GM12878 (cell line): ENCODE measurements around the gene COL25A1. TPM values are rescaled to one million over a fixed set of nuclear protein-coding genes. Genes with fewer than 3 reads are reported as not detected.

ENCODE experiments used
- ATAC-seq: fragments of 200-7000 bp; cut with Tn5 transposase; 3 replicates; pipeline ENCODE4 v1.9.1; 2020; ENCODE audit warnings: mild to moderate bottlenecking, moderate library complexity
- BruUV-seq: library from RNA; stranded (reverse); fragments of 400-500 nt; replicated peaks from 2 replicates; lab custom pipeline; 2021; lab: Mats Ljungman, UMichigan
- CTCF ChIA-PET: fragments of 300-600 bp; sonication (Branson Sonifier 250); formaldehyde crosslinking; extraction: SDS; loops from one replicate; lab custom pipeline; 2021; ENCODE audit warnings: inconsistent platforms; lab: Yijun Ruan, JAX
- POLR2A ChIA-PET: fragments of 350-600 bp; formaldehyde crosslinking; extraction: SDS; loops from one replicate; lab custom pipeline; 2021; ENCODE audit warnings: inconsistent platforms; lab: Charles Lee
- RAD21 ChIA-PET: fragments of 300-600 bp; sonication (Branson Sonifier 250); formaldehyde crosslinking; loops from one replicate; lab custom pipeline; 2023; ENCODE audit warnings: antibody characterized with exemption; ENCODE audit not compliant: unreplicated experiment; lab: Charles Lee
- SMC1A ChIA-PET: fragments of 300-600 bp; sonication (Branson Sonifier 250); formaldehyde crosslinking; loops from one replicate; lab custom pipeline; 2023; ENCODE audit not compliant: unreplicated experiment, uncharacterized antibody; lab: Charles Lee
- DNase-seq: peaks from one replicate; pipeline ENCODE4 v3.0.0-alpha.2; 2011; ENCODE audit warnings: low read depth, low spot score
- FAIRE-seq: peaks from 3 replicates; lab custom pipeline; 2011; peaks lifted over from hg19 to GRCh38; lab: Jason Lieb, UNC
- H2AFZ ChIP-seq: 2 replicates; pipeline ENCODE4 v1.6.0; 2011; ENCODE audit warnings: low read depth, low read length, control low read depth; ENCODE audit not compliant: control insufficient read depth
- H3K27ac ChIP-seq: 2 replicates; pipeline ENCODE4 v1.5.1; 2011; ENCODE audit warnings: control low read depth; ENCODE audit not compliant: control insufficient read depth, insufficient read depth
- H3K27me3 ChIP-seq, 2 experiments: replicated peaks in 1 of 2; 2 replicates each; pipeline versions ENCODE4 v1.6.0 to v1.6.1; 2011; ENCODE audit warnings: low read length in 1 of 2; ENCODE audit not compliant: control insufficient read depth in 2 of 2, insufficient read depth in 2 of 2
- H3K36me3 ChIP-seq, 2 experiments: 2 replicates each; pipeline ENCODE4 v1.5.1; 2011; ENCODE audit warnings: low read length in 1 of 2; ENCODE audit not compliant: control insufficient read depth in 2 of 2, insufficient read depth in 2 of 2
- H3K4me1 ChIP-seq: 2 replicates; pipeline ENCODE4 v1.6.1; 2011; ENCODE audit warnings: mild to moderate bottlenecking, low read length, moderate library complexity, mixed read lengths; ENCODE audit not compliant: control insufficient read depth, insufficient read depth
- H3K4me2 ChIP-seq: 2 replicates; pipeline ENCODE4 v1.6.0; 2011; ENCODE audit warnings: control low read depth; ENCODE audit not compliant: control insufficient read depth, insufficient read depth
- H3K4me3 ChIP-seq: fragments of 200-600 bp; sonication (generic); 2 replicates; pipeline ENCODE4 v1.5.1; 2016
- H3K79me2 ChIP-seq: 2 replicates; pipeline ENCODE4 v1.6.0; 2011; ENCODE audit warnings: low read length; ENCODE audit not compliant: control insufficient read depth, insufficient read depth
- H3K9ac ChIP-seq: 2 replicates; pipeline ENCODE4 v1.8.0; 2011; ENCODE audit warnings: low read length, control low read depth, mixed read lengths; ENCODE audit not compliant: control insufficient read depth, insufficient read depth
- H3K9me3 ChIP-seq: replicated peaks from 3 replicates; pipeline ENCODE4 v1.5.1; 2011; ENCODE audit warnings: mild to moderate bottlenecking, low read length; ENCODE audit not compliant: control insufficient read depth, insufficient read depth
- H4K20me1 ChIP-seq: 2 replicates; pipeline ENCODE4 v1.6.0; 2011; ENCODE audit not compliant: control insufficient read depth, insufficient read depth
- BCL11A ChIP-seq: IDR thresholded peaks from 2 replicates; pipeline ENCODE4 v1.6.1; 2011; ENCODE audit warnings: low read depth, low read length
- BMI1 ChIP-seq: fragments of 450-650 bp; IDR thresholded peaks from 2 replicates; pipeline ENCODE4 v1.6.1; 2016; ENCODE audit warnings: mild to moderate bottlenecking, moderate library complexity, borderline replicate concordance
- CBX3 ChIP-seq: fragments of 200-600 bp; sonication (generic); IDR thresholded peaks from 2 replicates; pipeline ENCODE4 v1.6.1; 2016; ENCODE audit warnings: low read depth, borderline replicate concordance
- EZH2 ChIP-seq: IDR thresholded peaks from 2 replicates; pipeline ENCODE4 v1.6.1; 2012; ENCODE audit warnings: low read depth, mild to moderate bottlenecking, control low read depth, inconsistent platforms, low read length, borderline replicate concordance; ENCODE audit not compliant: control insufficient read depth
- HSF1 ChIP-seq: fragments of 150-350 bp; IDR thresholded peaks from 2 replicates; pipeline ENCODE4 v1.6.1; 2014; ENCODE audit warnings: mild to moderate bottlenecking, low read depth, low read length
- JUND ChIP-seq: IDR thresholded peaks from 2 replicates; pipeline ENCODE4 v1.6.1; 2012; ENCODE audit warnings: low read depth, mild to moderate bottlenecking, low read length, improper control_type of control experiment, moderate library complexity
- KDM1A ChIP-seq: fragments of 200-600 bp; sonication (generic); IDR thresholded peaks from 2 replicates; pipeline ENCODE4 v1.6.1; 2016; ENCODE audit warnings: borderline replicate concordance
- NFIC ChIP-seq: IDR thresholded peaks from 2 replicates; pipeline ENCODE4 v1.6.1; 2012; ENCODE audit warnings: low read depth, mild to moderate bottlenecking, inconsistent platforms, low read length, moderate library complexity
- NFYB ChIP-seq: IDR thresholded peaks from 2 replicates; pipeline ENCODE4 v1.6.1; 2011; ENCODE audit warnings: low read depth, mild to moderate bottlenecking, low read length, improper control_type of control experiment, moderate library complexity; ENCODE audit not compliant: insufficient read depth
- SIX5 ChIP-seq: IDR thresholded peaks from 2 replicates; pipeline ENCODE4 v1.6.1; 2011; ENCODE audit warnings: mild to moderate bottlenecking, low read depth, low read length, moderate library complexity; ENCODE audit not compliant: severe bottlenecking
- SMARCA5 ChIP-seq: fragments of 450-650 bp; IDR thresholded peaks from 2 replicates; pipeline ENCODE4 v1.6.1; 2017; ENCODE audit warnings: mild to moderate bottlenecking
- SREBF2 ChIP-seq: IDR thresholded peaks from 2 replicates; pipeline ENCODE4 v1.6.1; 2012; ENCODE audit warnings: mild to moderate bottlenecking, low read length
- STAT1 ChIP-seq: fragments of 450-650 bp; conservative IDR thresholded peaks from 2 replicates; pipeline ENCODE4 v1.6.1; 2014; ENCODE audit warnings: antibody characterized with exemption, mild to moderate bottlenecking
- YY1 ChIP-seq: IDR thresholded peaks from 2 replicates; pipeline ENCODE4 v1.6.1; 2011; ENCODE audit warnings: low read depth, mild to moderate bottlenecking, low read length
- ZNF384 ChIP-seq: IDR thresholded peaks from 2 replicates; pipeline ENCODE4 v1.6.1; 2012; ENCODE audit warnings: low read depth, mild to moderate bottlenecking, low read length, improper control_type of control experiment, borderline replicate concordance
- WGBS: methylation state at CpG from one replicate; pipeline ENCODE4 v1.1.6; 2016; ENCODE audit warnings: low lambda C conversion rate; ENCODE audit not compliant: insufficient replicate concordance, insufficient coverage; ENCODE audit errors: missing lambda C conversion rate; 5-methylcytosine and 5-hydroxymethylcytosine counted together
- in situ Hi-C: fragments of 300-500 bp; cut with MboI; formaldehyde crosslinking; loops from 9 replicates; pipeline ENCODE4 v1.14.3; 2018; ENCODE audit warnings: mixed read lengths
- intact Hi-C: fragments of 100-400 bp; cut with micrococcal nuclease; formaldehyde crosslinking; loops from one replicate; pipeline ENCODE4 v1.14.2; 2022; ENCODE audit not compliant: unreplicated experiment
- polyA plus RNA-seq, 11 experiments: library from polyadenylated mRNA; depleted of rRNA in 4 of 11; unstranded in 6 of 11; stranded (reverse) in 5 of 11; fragments of >200 nt; fragmentation: Nextera tagmentation in 4 of 11; fragmentation: Illumina TruSeq in 1 of 11; extraction: Ambion mirVana in 4 of 11; extraction: Trizol in 1 of 11; gene quantifications; 1 replicate in 1 of 11; 2 replicates in 10 of 11; pipeline versions ENCODE4 v1.2.1 to v1.2.3, GENCODE V29; 2011 to 2016; ENCODE audit warnings: inconsistent platforms in 2 of 11, missing spikeins in 2 of 11, low read depth in 1 of 11
- total RNA-seq, 4 experiments: library from RNA; depleted of rRNA in 3 of 4; stranded (reverse); fragments of >200 nt in 3 of 4; fragmentation: Illumina TruSeq in 1 of 4; extraction: Trizol in 1 of 4; gene quantifications; 2 replicates each; pipeline versions ENCODE4 v1.2.1 to v1.2.3, GENCODE V29; 2013 to 2021
- TF ChIP-seq, protein P1 (sequence below): IDR thresholded peaks from 2 replicates; pipeline ENCODE4 v1.6.1; 2012; ENCODE audit warnings: low read depth, low read length, improper control_type of control experiment
- TF ChIP-seq, protein P2 (sequence below): IDR thresholded peaks from 2 replicates; pipeline ENCODE4 v1.6.1; 2011; ENCODE audit warnings: mild to moderate bottlenecking, low read depth, low read length, moderate library complexity; ENCODE audit not compliant: insufficient replicate concordance

Gene COL25A1
- total and polyA plus RNA-seq, 10 of the 15 experiments (the other 5 are each of a cell fraction or from before 2014, with no cell fraction given), result 0.01 to 0.26 (median 0.12) TPM; not detected in 6

DNA sequence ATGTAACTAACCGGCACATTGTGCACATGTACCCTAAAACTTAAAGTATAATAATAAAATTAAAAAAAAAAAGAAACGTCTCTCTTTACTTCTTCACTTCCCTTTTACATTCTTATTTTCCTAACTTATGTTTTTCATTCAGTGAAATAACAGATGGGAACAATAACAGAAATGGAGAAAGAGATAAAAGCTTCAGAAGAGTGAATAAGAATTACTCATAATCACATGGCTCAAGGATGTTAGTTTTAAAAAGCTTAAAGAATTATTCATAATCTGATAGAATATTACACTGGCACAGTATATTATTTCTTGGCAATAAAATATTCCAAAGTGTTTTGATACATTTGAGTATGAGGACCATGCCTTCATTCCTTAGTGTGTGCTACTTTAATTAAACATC is 175.6 kb downstream of the COL25A1 start:
- SMC1A ChIA-PET, result interaction anchor here (1.5 to 2.7 kb wide), 4 partner anchors 8 to 172 kb away, joined by 3 to 13 read pairs (median 4); no protein-coding TSS in a partner anchor
- no peak overlapping the region for H3K27ac ChIP-seq
- no peaks in the 10 kb centered on the region for H3K4me1 ChIP-seq
- in situ Hi-C loops, result no loop called here
- DNase-seq (no peak), ATAC-seq (no peak)
- 47% methylated on average over 2 of the region's 2 CpGs for WGBS
- no TSS peak for BruUV-seq
- H3K4me2 ChIP-seq, result no peak overlapping the region
- H3K4me3 ChIP-seq, result no peak overlapping the region
- TF ChIP-seq JUND, result no peak
- no peak for TF ChIP-seq HSF1
- TF ChIP-seq KDM1A, result no peak
- no peak for TF ChIP-seq ZNF384
- TF ChIP-seq, protein P1, sequence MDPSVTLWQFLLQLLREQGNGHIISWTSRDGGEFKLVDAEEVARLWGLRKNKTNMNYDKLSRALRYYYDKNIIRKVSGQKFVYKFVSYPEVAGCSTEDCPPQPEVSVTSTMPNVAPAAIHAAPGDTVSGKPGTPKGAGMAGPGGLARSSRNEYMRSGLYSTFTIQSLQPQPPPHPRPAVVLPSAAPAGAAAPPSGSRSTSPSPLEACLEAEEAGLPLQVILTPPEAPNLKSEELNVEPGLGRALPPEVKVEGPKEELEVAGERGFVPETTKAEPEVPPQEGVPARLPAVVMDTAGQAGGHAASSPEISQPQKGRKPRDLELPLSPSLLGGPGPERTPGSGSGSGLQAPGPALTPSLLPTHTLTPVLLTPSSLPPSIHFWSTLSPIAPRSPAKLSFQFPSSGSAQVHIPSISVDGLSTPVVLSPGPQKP, result no peak
- TF ChIP-seq BMI1, result no peak
- no peak for TF ChIP-seq STAT1
- TF ChIP-seq EZH2, result no peak
- no peak for TF ChIP-seq YY1
- no peak for TF ChIP-seq BCL11A
- TF ChIP-seq, protein P2, sequence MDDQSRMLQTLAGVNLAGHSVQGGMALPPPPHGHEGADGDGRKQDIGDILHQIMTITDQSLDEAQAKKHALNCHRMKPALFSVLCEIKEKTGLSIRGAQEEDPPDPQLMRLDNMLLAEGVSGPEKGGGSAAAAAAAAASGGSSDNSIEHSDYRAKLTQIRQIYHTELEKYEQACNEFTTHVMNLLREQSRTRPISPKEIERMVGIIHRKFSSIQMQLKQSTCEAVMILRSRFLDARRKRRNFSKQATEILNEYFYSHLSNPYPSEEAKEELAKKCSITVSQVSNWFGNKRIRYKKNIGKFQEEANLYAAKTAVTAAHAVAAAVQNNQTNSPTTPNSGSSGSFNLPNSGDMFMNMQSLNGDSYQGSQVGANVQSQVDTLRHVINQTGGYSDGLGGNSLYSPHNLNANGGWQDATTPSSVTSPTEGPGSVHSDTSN, result no peak
- TF ChIP-seq NFYB, result no peak
- TF ChIP-seq SIX5, result no peak
- no peak for TF ChIP-seq NFIC
- no peak for TF ChIP-seq CBX3
- TF ChIP-seq SREBF2, result no peak
- TF ChIP-seq SMARCA5, result no peak
- TF ChIP-seq, all 136 proteins: peak for 0
- ChIA-PET RAD21 (interaction anchor here (1.1 kb wide), 1 partner anchor 167 kb away, joined by 3 read pairs; no protein-coding TSS in a partner anchor), CTCF (interaction anchor here (2.0 to 2.9 kb wide), 2 partner anchors 8 to 167 kb away, joined by 7 to 8 read pairs; no protein-coding TSS in a partner anchor), POLR2A (no interaction called here)
- no peak overlapping the region for H2AFZ ChIP-seq
- no peaks in the 10 kb centered on the region for H3K79me2 ChIP-seq
- intact Hi-C loops, result no loop called here
- no peaks in the 10 kb centered on the region for H3K9me3 ChIP-seq
- no peaks in the 10 kb centered on the region for H3K27me3 ChIP-seq
- no peak overlapping the region for H3K9ac ChIP-seq
- no peaks in the 10 kb centered on the region for H3K36me3 ChIP-seq
- H4K20me1 ChIP-seq, result no peaks in the 10 kb centered on the region
- no peak for FAIRE-seq
